ENCODE data around the gene DBP.

DBP gene

DNA sequence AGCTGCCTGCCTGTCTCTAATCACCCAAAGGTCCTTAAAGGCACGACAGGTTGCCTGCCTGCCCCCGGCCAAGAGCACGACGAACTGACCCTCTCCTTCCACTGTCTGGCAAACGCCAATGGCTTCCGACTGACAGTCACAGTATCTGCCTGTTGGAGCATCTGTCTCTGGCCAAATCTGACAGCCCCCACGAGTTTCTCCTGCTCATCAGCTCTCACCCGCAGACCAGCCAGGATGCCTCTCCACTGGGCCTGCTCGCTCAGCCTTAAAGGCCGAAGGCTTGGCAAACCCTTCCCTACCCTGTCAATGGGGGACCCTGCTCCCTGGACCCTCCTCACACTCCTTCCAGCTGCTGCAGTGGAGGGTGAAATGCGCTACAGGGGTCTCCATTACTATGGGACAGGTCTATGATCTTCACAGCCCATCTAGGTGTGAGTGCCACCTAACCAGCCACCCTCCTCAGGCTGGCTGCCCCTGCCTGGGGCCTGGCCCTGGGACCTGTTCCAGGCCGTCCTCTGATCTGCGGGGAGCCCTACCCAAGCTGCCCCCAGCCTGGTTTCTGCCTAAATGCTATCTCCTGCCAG lies 23.2 kb downstream of the DBP start:
- H3K36me3 Mint-ChIP-seq (ENCODE audit: low read depth): peaks cover 21% of the 10 kb centered on the region
- H3K4me1 Mint-ChIP-seq: peaks cover 24% of the 10 kb centered on the region
- TF ChIP-seq, protein P1, sequence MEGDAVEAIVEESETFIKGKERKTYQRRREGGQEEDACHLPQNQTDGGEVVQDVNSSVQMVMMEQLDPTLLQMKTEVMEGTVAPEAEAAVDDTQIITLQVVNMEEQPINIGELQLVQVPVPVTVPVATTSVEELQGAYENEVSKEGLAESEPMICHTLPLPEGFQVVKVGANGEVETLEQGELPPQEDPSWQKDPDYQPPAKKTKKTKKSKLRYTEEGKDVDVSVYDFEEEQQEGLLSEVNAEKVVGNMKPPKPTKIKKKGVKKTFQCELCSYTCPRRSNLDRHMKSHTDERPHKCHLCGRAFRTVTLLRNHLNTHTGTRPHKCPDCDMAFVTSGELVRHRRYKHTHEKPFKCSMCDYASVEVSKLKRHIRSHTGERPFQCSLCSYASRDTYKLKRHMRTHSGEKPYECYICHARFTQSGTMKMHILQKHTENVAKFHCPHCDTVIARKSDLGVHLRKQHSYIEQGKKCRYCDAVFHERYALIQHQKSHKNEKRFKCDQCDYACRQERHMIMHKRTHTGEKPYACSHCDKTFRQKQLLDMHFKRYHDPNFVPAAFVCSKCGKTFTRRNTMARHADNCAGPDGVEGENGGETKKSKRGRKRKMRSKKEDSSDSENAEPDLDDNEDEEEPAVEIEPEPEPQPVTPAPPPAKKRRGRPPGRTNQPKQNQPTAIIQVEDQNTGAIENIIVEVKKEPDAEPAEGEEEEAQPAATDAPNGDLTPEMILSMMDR (IDR thresholded peaks at IDR 0.05; ENCODE audit: unreplicated experiment in 3 of 3): no peak
- H3K9me3 Mint-ChIP-seq: no peaks in the 10 kb centered on the region
- H3K27ac Mint-ChIP-seq: peak overlapping the region in 2 of 3 experiments; percentile 53 to 61
- peaks cover 3% of the 10 kb centered on the region for H3K27me3 Mint-ChIP-seq (ENCODE audit: low read depth)
- peak overlapping the region in 2 of 3 experiments; percentile 38 for H3K4me3 Mint-ChIP-seq

DNA sequence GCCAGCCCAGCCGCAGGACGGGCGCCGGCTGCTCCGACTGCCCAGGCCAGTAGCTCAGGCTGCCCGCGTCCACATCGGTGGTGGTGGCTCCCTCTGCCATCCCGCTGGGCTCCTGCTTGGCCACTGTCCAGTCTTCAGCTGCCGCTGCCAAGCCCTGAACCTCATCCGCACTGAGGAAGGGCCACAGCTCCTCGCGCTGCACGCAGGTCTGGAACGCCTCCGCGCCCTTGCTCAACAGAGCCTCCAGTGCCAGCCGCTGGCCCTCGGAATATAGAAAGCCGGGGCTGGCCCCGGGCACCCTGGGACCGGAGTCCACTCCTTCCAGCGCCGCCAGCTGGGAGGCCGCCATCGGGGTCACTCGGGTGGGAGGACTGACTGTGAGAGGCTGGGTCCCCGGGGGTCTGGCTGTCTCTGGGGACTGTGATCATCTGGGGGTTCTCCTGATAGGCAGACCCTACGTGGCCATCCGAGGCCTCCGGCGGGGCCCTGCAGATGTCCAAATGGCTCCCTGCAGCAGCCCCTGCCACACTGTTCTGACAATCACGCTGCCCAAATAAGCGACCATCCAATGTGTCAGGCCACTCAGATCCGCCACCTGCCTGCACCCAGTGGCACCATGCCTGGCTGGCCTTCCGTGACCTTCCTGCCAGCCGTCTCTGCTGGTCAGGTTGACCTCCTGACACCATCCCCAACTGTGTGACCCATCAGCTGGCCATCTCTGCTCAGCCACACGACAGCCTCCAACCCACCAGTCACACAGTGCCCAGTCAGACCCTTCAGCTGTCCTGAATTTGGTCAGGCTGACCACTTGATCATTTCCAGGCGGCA lies 23.9 kb downstream of the DBP start:
- TF ChIP-seq, protein P1 (IDR thresholded peaks at IDR 0.05; ENCODE audit: unreplicated experiment in 3 of 3): no peak

DNA sequence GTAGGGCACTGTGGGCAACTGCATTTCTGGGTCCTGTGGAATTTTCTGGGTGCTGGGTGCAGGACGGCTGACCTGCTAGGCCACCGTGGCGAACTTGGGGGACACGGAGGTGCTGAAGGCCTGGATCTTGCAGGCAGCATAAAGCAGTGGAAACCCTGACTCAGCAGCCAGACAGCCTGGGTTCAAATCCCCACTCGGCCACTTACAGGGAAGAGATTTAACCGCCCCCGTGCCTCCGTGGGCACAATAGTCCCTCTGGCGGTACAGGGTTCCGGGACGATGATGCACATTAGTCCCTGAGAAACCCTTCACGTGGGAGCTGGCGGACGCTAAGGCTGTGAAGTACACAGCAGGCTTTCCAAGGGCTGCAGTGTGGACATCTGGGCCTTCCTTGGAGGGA lies 25.3 kb downstream of the DBP start:
- no peaks in the 10 kb centered on the region for H3K9me3 Mint-ChIP-seq
- peaks cover 20% of the 10 kb centered on the region for H3K36me3 Mint-ChIP-seq (ENCODE audit: low read depth)
- no peak overlapping the region for H3K27ac Mint-ChIP-seq
- TF ChIP-seq, protein P1 (IDR thresholded peaks at IDR 0.05; ENCODE audit: unreplicated experiment in 3 of 3): no peak
- H3K4me3 Mint-ChIP-seq: no peak overlapping the region
- peaks cover 8% of the 10 kb centered on the region for H3K4me1 Mint-ChIP-seq
- peaks cover 3% of the 10 kb centered on the region for H3K27me3 Mint-ChIP-seq (ENCODE audit: low read depth)

More for the DNA sequence above, 23.9 kb downstream of the DBP start:
- Mint-ChIP-seq H3K4me3 (no peak overlapping the region), H3K27ac (peak overlapping the region in 1 of 3 experiments; percentile 53), H3K9me3 (no peaks in the 10 kb centered on the region), H3K36me3 (ENCODE audit: low read depth) (peaks cover 21% of the 10 kb centered on the region), H3K4me1 (peaks cover 18% of the 10 kb centered on the region), H3K27me3 (ENCODE audit: low read depth) (peaks cover 3% of the 10 kb centered on the region)

DNA sequence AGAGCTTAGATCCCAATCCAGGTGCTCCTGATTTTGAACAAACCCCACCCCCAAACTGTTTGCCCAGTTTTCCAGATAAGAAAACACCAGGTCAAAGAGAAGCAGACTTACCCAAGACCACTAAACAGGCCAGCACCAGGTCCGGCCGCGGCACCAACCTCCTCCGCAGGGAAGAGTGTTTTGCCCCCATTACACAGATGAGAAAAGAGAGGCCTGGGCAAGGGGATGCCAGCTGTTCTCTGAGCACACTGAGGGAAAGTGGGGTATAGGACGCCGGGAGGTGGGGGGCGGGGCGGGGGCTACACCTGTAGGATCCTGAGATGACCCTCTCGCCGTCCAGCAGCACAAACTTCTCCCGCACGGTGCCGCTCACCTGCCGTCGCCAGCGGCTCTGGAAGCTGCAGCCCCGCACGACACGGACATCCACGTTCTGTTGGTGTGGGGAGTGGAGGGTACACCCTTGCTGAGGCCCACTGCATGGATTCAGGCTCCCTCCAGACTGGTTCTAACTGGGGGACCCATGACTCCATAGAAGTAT lies 27.5 kb downstream of the DBP start:
- H3K36me3 Mint-ChIP-seq (ENCODE audit: low read depth): peaks cover 6% of the 10 kb centered on the region
- H3K27ac Mint-ChIP-seq: no peak overlapping the region
- H3K4me3 Mint-ChIP-seq: no peak overlapping the region
- TF ChIP-seq, protein P1 (IDR thresholded peaks at IDR 0.05; ENCODE audit: unreplicated experiment in 3 of 3): no peak
- H3K27me3 Mint-ChIP-seq (ENCODE audit: low read depth): peaks cover 3% of the 10 kb centered on the region
- no peaks in the 10 kb centered on the region for H3K4me1 Mint-ChIP-seq
- H3K9me3 Mint-ChIP-seq: no peaks in the 10 kb centered on the region

DNA sequence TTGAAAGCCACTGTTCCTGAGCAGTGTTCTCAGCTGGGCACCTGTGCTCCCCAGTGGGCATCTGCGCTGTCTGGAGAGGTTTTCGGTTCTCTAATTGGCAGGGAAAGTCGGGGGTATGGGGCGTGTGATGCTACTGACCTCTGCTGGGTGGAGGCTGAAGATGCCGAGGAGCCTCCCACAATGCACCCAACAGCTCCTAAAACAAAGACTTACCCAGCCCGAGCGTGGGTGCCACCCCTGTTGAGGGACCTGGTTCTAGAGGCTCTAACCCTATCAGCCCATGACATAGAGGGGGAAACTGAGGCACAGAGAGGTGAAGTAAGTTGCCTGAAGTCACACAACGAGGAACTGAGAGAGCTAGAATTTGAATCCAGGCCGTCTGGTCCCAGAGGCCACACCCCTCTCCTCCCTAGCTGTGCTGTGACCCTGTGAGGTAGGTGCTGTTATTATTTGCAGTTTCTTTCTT lies 28.3 kb downstream of the DBP start:
- Mint-ChIP-seq H3K4me1 (no peaks in the 10 kb centered on the region), H3K27me3 (ENCODE audit: low read depth) (peaks cover under 1% of the 10 kb centered on the region), H3K9me3 (no peaks in the 10 kb centered on the region), H3K36me3 (ENCODE audit: low read depth) (peaks cover 4% of the 10 kb centered on the region), H3K27ac (no peak overlapping the region), H3K4me3 (no peak overlapping the region)
- TF ChIP-seq, protein P1 (IDR thresholded peaks at IDR 0.05; ENCODE audit: unreplicated experiment in 3 of 3): peak; percentile 22 to 32 (median 27)
